Measurements from ENCODE around the gene NRN1L.
"Not testable (repeated sequence)": the region's sequence is repeated elsewhere in the genome, so short reads cannot be mapped to it uniquely, and the experiment has no call there.

NRN1L gene

DNA sequence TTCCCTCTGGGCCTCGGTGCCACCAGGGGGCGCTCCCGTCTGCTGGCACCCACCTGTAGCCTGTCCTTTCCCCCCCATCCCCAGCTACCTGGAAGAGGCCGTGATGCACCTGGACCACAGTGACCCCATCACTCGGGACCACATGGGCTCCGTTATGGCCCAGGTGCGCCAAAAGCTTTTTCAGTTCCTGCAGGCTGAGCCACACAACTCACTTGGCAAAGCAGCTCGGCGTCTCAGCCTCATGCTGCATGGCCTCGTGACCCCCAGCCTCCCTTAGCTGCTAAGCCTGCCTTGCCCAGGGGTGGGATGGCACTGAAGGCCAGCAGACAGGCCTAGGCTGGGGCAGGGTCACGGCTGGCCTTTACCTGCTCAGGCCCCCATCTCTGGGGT, 818 bp upstream of the NRN1L start:
- peak; percentile 56 to 83 (median 69) for DNase-seq

DNA sequence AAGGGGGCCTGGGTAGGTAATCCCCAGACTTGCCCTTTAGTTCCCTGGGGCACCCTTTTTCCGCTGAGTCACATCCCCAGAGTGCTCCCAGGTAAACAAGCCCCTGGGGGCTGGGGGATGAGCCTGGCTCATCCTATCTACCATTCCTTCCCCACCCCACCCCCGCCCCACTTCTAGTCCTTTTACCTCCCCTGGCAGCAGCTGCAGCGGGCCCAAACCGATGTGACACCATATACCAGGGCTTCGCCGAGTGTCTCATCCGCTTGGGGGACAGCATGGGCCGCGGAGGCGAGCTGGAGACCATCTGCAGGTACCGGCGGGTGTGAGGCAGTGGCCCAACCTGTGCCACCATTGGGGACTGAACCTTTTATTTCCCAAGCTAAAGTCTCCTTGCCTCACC, 860 bp downstream of the NRN1L start:
- DNase-seq = no peak

DNA sequence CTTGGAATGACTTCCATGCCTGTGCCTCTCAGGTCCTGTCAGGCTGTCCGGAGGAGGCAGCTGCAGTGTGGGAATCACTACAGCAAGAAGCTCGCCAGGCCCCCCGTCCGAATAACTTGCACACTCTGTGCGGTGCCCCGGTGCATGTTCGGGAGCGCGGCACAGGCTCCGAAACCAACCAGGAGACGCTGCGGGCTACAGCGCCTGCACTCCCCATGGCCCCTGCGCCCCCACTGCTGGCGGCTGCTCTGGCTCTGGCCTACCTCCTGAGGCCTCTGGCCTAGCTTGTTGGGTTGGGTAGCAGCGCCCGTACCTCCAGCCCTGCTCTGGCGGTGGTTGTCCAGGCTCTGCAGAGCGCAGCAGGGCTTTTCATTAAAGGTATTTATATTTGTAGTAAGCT, 1.3 kb downstream of the NRN1L start:
- DNase-seq = no peak

DNA sequence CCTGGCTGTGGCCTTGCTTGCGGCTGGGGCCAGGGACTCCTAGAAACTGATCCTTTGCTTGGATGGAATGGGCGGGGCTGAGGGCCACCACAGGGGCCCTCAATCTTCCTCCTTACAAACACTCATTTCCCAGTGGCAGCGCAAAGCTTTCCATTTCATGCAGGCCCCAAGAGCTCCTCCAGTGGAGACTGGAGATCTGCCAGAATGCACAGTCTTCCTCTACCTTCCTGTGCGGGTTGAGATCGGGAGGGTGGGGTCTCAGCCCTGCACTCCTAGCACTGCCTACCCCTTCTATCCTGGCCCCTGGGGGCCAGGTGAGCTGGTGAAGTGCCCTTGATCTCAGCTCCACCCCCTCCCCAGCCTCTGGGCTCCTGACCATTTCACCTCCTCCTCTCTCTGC, 1.7 kb downstream of the NRN1L start:
- DNase-seq = no peak

DNA sequence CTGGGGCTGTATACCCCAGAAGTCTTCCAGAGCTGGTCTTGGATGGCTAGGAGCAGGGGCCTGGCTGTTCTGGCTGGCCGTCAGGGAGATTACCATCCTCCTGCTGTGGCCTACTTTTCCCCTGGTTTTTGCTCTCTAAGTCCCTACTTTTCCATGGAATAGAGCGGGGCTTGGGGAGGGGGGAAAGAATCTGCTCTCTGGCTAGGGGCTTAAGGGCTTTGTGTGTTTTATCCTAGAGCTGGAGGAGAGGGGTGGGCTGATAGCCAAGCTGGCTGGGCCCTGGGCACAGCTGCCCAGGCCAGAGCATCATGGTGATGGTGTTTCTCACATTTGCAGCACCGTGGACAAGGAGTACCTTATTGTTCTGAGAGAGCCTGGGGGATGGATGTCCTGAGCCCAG, 3.6 kb downstream of the NRN1L start:
- DNase-seq = no peak

DNA sequence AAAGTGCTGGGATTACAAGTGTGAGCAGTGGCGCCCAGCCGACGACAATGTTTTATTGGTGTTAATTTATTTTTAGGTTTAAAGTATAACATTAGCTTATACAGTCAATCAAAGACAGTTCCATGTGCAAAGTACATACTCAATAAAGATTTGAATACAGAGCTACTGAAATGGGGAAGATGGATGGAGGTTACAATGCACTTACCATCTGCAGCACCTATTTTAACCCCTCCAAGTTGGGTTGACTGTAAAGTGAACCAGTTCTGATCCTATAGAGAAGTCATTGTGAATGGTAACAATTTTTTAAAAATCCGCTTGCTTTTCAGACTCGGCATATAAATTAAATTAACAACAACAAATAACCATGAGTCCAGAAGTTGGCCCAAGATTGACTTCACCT, 7.7 kb downstream of the NRN1L start:
- no peak for DNase-seq

DNA sequence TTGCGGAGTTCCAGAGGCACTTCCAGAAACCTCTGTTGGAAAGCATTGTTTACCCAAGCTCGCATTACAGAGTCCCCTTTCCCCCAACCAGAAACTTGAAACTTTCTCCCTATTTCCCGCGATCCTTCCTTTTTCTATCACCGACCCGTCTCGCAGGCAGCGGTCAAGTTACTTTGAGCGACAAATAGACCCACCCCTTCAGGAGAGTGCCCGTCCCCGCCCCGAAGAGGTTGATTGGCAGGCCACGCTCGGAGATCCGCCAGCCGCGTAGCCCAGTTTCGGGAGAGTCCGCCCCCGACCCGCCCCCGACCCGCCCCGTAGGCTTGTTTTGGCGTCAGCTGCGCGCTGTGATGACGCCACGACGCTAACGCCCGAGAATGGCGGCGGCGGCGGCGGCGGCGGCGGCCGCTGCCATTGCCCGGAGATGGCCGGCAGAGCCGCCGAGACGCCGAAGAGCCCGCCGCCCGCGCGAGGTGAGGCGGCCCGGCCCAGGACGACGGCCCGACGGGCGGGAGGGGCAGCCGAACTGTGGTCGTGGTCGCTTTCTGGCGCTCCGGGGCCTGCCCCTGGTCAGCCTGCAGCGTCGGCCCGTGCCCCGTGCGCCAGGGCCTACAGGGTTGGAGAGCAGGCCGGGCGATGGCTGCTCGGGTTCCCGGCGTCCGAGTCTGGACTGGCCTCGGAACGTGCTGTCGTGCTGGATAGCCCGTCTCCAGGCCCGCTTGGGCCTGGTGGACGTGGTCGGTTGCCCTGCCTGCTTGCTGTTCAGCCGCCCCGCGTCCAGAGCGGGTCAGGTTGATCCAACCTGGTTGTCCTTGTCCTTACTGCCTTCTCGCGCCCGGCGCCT, 8.4 kb downstream of the NRN1L start, which contains the start of gene PSKH1:
Gene PSKH1, plus strand, starts transcription at position 356 of the 844 bp plus-strand sequence. CDS start 15,496 bp downstream, outside the sequence.
- DNase-seq = peak; percentile 80 to 94 (median 91)

DNA sequence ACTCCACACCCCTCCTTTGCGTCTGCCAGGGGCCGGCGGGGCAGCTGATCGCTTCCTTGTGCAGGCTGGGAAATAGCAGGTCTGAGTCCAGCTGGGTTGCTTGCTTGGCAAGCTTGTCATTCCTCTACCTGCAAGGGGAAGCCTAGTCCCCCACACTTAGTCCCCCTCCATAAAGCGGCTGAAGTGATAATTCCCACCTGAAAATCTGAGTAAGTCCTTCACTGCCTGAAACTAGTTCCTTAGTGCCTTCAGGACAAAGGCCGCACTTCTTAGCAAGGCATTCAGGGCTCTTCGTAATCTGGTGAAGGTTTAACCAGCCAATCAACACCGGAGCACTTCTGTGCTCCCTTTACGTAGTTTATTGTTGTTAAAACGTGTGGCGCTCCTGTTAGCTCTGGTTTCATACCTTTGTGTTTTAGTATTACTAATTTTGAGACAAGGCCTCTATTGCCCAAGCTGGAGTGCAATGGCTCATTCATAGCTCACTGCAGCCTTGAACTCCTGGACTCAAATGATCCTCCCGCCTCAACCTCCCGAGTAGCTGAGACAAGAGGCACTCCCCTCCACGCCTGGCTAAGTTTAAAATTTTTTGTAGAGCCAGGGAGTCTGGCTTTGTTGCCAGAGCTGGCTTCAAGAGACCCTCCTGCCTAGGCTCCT, 9.2 kb downstream of the NRN1L start:
- no peak for DNase-seq

DNA sequence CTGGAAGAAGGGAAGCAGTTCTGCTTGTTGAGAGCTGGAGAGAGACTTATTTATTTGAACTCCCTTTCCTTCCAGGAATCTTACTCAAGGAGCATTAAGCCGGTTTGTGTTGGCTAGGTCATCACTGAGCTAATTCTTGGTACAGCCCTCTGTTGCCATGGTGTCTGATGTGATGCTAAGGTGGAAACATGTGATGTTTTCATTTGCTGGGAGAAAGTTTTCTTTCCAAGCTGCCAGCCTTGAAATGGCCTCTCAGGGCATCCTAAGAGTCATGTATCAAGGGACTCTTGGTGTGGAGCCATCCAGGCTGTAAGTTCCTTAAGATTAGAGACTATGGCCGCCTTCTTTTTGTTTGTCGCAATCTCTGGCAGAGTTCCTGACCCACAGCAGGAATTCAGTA, 12.5 kb downstream of the NRN1L start:
- no peak for DNase-seq

DNA sequence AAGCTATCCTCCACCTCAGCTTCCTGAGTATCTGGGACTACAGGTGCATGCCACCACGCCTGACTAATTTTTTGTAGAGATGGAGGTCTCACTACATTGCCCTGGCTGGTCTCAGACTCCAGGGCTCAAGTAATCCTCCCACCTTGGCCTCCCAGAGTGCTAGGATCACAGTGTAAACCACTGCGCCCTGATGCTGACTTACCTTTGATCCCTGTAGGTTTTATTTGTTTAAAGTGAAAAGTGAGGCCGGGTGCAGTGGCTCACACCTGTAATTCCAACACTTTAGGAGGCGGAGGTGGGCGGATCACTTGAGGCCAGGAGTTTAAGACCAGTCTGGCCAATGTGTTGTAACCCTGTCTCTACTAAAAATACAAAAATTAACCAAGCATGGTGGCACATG, 17.0 kb downstream of the NRN1L start:
- DNase-seq = no peak

DNA sequence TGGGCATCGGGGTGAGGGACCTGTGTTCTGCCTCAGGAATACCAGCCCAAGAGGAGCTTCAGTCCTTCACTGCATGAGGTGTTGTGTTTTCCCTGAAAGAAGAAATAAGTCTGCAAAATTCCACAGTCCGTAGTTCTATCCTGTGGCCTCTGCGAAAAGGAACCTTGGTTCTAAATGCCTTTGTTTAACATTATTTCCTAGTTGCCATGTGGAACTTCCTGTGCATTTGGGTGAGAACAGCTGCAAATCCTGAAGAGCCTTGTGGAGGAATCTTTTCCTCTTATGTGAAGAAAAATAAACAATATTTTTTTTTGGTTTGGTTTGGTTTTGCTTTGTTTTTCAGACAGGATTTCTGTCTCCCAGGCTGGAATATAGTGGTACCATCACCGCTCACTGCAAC, 18.1 kb downstream of the NRN1L start:
- no peak for DNase-seq

DNA sequence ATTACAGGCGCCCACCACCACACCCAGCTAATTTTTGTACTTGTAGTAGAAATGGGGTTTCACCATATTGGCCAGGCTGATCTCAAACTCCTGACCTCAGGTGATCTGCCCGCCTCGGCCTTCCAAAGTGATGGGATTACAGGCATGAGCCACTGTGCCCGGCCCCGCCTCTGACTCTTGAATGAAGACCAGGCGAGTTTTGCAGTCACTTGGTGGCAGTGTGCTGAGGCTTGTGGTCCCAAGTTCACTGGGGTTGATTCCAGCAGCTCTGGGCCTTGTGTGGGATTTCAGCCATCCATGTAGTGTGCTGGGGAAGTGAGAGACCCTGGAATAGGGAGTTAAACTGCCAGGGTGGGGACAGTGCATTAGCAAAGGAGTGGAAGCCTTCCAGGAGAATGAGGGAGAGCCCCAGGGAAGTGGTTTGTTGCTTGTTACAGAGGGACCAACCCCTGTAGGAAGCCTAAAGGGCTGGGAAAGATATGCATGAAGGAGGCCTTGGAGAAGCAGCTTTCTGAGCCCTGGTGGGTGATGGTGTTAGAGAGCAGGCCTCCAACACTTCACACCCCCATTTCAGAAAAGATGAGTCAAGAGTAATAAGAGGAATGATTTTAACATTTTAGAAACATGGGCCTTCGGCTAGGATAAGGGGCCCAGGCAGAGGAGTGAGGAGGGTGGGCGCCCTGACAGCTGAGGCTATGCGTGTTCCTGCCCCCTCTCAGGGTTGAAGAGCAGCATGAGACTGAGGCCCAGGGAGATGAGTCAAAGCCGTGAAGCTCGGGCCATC, 22.9 kb downstream of the NRN1L start:
- no peak for DNase-seq

DNA sequence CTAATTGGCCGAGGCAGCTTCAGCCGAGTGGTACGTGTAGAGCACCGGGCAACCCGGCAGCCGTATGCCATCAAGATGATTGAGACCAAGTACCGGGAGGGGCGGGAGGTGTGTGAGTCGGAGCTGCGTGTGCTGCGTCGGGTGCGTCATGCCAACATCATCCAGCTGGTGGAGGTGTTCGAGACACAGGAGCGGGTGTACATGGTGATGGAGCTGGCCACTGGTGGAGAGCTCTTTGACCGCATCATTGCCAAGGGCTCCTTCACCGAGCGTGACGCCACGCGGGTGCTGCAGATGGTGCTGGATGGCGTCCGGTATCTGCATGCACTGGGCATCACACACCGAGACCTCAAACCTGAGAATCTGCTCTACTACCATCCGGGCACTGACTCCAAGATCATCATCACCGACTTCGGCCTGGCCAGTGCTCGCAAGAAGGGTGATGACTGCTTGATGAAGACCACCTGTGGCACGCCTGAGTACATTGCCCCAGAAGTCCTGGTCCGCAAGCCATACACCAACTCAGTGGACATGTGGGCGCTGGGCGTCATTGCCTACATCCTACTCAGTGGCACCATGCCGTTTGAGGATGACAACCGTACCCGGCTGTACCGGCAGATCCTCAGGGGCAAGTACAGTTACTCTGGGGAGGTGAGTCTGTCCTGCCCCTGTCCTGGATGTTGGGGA, 24.5 kb downstream of the NRN1L start:
- DNase-seq = no peak

DNA sequence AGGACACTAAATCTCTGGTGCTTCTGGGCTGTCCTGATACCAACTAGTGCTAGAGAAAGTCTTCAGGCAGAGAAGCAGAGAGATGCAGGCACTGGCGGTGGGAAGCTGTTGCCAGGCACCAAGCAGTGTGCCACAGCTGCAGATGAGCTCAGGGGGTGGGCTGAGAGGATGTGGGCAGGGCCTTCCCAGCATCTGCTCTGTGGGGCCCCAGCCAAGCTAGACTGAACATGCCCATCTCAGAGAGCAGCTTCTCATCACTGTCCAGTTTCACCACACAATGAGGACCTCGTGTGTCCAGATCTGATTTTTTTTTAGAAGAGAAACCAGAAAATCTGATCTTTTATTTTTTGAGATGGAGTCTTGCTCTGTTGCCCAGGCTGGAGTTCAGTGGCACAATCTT, 25.5 kb downstream of the NRN1L start:
- DNase-seq = no peak

DNA sequence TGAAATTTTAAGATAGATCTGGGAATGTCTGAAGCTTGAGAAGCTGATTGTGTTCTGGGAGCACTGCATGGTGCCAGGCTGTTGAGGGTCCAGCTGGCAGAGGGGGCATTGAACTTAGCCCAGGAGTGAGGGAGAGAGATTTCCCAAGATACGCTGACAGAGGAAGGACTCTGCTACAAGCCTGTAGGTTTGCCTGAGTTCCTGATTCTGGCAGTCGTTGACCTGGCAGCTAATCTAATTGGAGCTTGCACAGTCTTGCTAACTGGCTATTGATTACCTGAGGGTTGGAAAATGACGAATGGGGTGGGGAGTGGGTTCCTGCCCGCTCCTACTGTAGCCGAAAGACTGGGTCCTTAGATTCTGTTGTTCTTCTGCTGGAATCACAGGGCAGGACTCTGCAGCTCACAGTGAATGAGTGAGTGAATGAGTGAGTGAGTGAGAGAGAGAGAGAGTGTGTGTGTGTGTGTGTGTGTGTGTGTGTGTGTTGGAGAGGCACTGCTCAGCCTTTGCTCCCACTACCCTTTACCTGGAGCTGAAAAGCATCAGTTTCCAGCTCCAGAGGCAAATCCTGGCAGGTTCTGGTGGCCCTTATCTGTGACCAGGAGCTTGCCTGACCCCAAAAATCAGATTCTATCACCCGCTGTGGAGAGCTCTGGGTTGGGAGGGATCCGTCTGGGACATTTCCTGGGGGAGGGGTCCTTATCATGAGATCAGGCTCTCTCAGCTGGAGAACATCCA, 30.2 kb downstream of the NRN1L start:
- no peak for DNase-seq

DNA sequence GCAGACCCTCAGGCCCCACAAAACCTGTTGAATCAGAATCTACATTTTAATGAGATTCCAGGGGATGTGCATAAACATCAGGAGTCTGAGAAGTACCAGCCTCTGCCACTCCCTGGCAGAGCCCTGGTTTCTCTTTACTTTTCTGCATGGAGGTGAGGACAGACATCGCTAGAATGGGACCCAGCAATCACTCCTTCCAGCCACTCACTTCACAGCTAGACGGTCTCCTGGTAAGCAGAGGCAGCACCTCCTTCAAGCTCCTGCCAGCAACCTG, 30.7 kb downstream of the NRN1L start:
- not testable (repeated sequence) for DNase-seq

DNA sequence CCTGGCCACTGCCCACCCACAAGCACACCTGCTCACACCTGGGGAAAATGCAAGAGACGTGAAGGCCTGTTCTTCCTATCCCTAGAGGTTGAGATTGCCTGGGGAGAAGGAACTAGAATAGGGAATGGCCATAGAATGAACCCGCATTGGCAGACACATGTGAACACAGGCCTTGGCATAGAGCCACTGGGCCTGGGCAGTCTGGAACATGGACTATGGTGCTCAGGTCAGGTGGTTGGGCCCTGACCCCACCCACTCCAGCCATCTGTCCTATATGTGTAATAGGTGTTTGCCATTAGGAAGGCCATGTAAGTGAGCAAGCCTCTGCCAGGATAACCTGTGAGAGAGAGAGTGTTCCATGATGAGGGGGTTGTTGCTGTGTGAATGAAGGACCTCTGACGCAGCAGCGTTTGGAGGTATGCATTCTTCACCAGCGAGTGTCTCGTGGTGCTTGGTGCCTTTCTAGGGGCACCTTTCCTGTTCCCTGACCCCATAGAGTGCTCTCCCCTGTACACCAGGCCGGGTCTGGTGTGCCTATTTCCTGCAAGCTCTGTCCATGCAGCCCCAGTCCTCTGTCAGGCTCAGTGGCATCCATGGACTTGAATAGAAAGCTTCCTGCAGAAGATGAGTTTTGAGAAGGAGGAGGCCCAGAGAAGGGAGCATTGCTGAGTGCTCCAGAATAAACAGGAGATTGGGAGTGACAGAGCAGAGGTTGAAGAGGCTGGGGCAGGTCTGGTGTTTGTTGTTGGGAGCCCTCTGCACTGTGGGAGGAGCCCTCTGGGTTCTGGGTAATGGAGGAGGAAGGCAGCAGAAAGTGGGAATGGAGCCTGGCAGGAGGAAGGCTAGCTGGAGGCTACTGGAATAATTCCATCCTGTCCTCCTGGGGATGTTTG, 31.4 kb downstream of the NRN1L start:
- DNase-seq = no peak

DNA sequence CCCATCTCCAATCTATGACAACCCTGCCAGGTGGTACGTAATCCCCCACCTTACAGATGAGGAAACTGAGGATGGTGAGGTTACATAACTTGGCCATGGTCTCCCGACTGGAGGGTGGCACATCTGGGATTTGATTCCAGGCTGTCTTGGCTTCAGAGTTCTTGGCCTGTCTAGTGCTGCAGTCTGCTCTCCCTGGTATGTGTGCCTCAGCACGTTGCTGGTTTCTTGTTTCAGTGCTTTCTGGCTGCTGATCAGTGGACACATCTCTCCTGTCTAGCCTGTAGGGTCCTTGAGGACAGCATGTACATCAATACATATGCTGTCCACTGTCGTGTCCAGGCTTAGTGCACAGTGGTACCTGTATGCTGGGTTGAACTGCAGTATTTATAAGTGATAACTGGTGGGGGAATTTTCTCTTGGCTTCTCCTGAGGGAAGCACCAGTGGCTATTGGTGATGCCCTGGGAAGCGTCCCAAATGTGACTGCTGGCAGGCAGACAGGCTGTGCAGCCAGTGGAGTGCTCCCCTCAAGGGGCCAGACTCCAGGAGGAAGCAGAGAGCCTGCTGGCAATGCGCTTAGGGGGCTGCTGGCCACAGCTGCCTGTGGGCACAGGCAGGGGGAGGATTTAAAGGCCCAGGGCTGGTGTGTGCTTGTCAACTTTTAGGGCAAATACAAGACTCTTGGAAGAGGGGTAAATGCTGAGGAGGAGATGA, 32.6 kb downstream of the NRN1L start:
- DNase-seq = no peak

DNA sequence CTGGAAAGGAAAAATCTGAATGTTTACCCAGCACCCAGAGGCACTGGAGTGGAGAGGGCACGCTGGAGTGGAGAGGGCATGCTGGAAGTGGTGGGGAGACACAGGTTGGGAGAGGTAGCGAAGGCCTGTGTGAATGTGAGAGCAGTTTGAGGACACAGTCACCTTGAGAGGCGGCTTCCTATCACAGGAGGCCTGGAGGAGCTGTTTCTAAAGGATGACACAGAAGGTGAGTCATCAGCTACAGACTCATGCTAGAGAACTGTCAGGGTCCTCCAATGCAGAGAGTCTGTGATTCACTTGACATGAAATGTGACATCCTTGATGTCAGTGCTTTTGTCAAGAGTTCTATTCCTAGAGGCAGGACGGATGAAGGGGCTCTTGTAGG, 33.2 kb downstream of the NRN1L start:
- DNase-seq = no peak

DNA sequence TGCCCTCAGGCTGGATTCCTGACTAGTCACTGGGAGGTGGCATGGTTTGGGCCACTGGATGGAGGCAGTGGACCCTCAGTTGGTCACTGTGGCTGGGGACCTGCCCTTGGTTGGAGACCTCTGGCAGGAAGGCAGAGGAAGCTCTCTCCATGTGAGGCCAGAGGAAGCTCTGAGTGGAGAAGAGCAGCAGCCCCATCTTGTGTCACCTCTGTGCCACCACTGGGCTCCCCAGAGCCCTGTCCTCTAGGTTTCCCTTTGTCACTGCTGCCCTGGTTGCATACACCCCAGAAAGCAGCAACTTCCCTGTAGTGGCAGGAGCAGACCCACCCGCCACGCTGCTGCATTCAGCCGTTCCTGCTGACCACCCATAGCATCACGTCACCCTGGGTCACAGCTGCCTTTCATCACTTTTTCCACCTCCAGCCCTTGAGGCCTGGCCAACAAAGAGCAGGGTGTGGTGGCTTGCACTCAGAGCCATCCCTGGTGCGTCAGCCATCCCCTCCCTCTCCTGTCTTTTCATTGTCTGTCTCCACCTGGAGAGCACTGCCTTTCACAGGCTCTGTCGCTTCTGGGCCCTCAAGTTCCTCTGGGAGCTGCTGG, 35.0 kb downstream of the NRN1L start:
- no peak for DNase-seq
